ENCODE results near the gene DYSF.

Gene DYSF

GRCh38 chr2:71591044-71591443 lies 137.7 kb downstream of the DYSF start:
- TF ChIP-seq USF1 (IDR thresholded peaks at IDR 0.05) (no peak), TEAD4 (IDR thresholded peaks at IDR 0.05) (no peak), CEBPB (IDR thresholded peaks at IDR 0.05) (no peak), CREB1 (IDR thresholded peaks at IDR 0.05; ENCODE audit: low read depth) (no peak), REST (IDR thresholded peaks at IDR 0.05; ENCODE audit: low read depth) (no peak), FOXM1 (IDR thresholded peaks at IDR 0.05; ENCODE audit: borderline replicate concordance, low read depth) (no peak)

GRCh38 chr2:71592181-71592711 lies 138.9 kb downstream of the DYSF start:
- TF ChIP-seq TAF1 (IDR thresholded peaks at IDR 0.05; ENCODE audit: low read depth) (no peak), FOXM1 (IDR thresholded peaks at IDR 0.05; ENCODE audit: borderline replicate concordance, low read depth) (no peak), YY1 (IDR thresholded peaks at IDR 0.05; ENCODE audit: low read depth) (no peak), REST (IDR thresholded peaks at IDR 0.05; ENCODE audit: low read depth) (no peak), MAX (IDR thresholded peaks at IDR 0.05) (no peak), ZBTB7A (IDR thresholded peaks at IDR 0.05; ENCODE audit: low read depth) (no peak), NFIC (IDR thresholded peaks at IDR 0.05) (no peak), CEBPB (IDR thresholded peaks at IDR 0.05) (no peak), RAD21 (IDR thresholded peaks at IDR 0.05; ENCODE audit: low read depth) (no peak), EGR1 (IDR thresholded peaks at IDR 0.05) (no peak), CREB1 (IDR thresholded peaks at IDR 0.05; ENCODE audit: low read depth) (no peak), EP300 (IDR thresholded peaks at IDR 0.05; ENCODE audit: borderline replicate concordance) (no peak), USF1 (IDR thresholded peaks at IDR 0.05) (no peak), TCF12 (IDR thresholded peaks at IDR 0.05; ENCODE audit: low read depth) (no peak), TEAD4 (IDR thresholded peaks at IDR 0.05) (no peak)

- no peak for TF ChIP-seq FOXM1 (IDR thresholded peaks at IDR 0.05; ENCODE audit: borderline replicate concordance, low read depth)
Observed at GRCh38 chr2:71595569-71595968, 142.2 kb downstream of the DYSF start.

GRCh38 chr2:71596011-71596410 lies 142.7 kb downstream of the DYSF start:
- TF ChIP-seq CEBPB (IDR thresholded peaks at IDR 0.05), result no peak
- no peak for TF ChIP-seq MAX (IDR thresholded peaks at IDR 0.05)
- TF ChIP-seq EGR1 (IDR thresholded peaks at IDR 0.05), result no peak
- TF ChIP-seq CREB1 (IDR thresholded peaks at IDR 0.05; ENCODE audit: low read depth), result no peak
- TF ChIP-seq YY1 (IDR thresholded peaks at IDR 0.05; ENCODE audit: low read depth), result no peak
- TF ChIP-seq EP300 (IDR thresholded peaks at IDR 0.05; ENCODE audit: borderline replicate concordance), result no peak
- TF ChIP-seq FOXM1 (IDR thresholded peaks at IDR 0.05; ENCODE audit: borderline replicate concordance, low read depth), result no peak
- TF ChIP-seq TEAD4 (IDR thresholded peaks at IDR 0.05), result no peak
- no peak for TF ChIP-seq NFIC (IDR thresholded peaks at IDR 0.05)

GRCh38 chr2:71597756-71598155 lies 144.4 kb downstream of the DYSF start:
- TF ChIP-seq YY1 (IDR thresholded peaks at IDR 0.05; ENCODE audit: low read depth), result no peak
- no peak for TF ChIP-seq ZBTB7A (IDR thresholded peaks at IDR 0.05; ENCODE audit: low read depth)
- no peak for TF ChIP-seq EGR1 (IDR thresholded peaks at IDR 0.05)
- no peak for TF ChIP-seq TCF12 (IDR thresholded peaks at IDR 0.05; ENCODE audit: low read depth)
- no peak for TF ChIP-seq TEAD4 (IDR thresholded peaks at IDR 0.05)
- TF ChIP-seq USF1 (IDR thresholded peaks at IDR 0.05), result no peak
- no peak for TF ChIP-seq TAF1 (IDR thresholded peaks at IDR 0.05; ENCODE audit: low read depth)
- no peak for TF ChIP-seq MAX (IDR thresholded peaks at IDR 0.05)
- no peak for TF ChIP-seq NFIC (IDR thresholded peaks at IDR 0.05)
- no peak for TF ChIP-seq CREB1 (IDR thresholded peaks at IDR 0.05; ENCODE audit: low read depth)
- no peak for TF ChIP-seq EP300 (IDR thresholded peaks at IDR 0.05; ENCODE audit: borderline replicate concordance)
- TF ChIP-seq RAD21 (IDR thresholded peaks at IDR 0.05; ENCODE audit: low read depth), result no peak
- no peak for TF ChIP-seq CEBPB (IDR thresholded peaks at IDR 0.05)
- TF ChIP-seq FOXM1 (IDR thresholded peaks at IDR 0.05; ENCODE audit: borderline replicate concordance, low read depth), result no peak

GRCh38 chr2:71598526-71598925 lies 145.2 kb downstream of the DYSF start:
- TF ChIP-seq MAX (IDR thresholded peaks at IDR 0.05), result no peak
- TF ChIP-seq EGR1 (IDR thresholded peaks at IDR 0.05), result no peak
